ACC112 (cell line): ENCODE measurements around the gene MAPK14.
"Not testable (repeated sequence)": the region's sequence is repeated elsewhere in the genome, so short reads cannot be mapped to it uniquely, and the experiment has no call there.

Experiments
- H2AFZ ChIP-seq: fragments of 200-600 bp; sonication (generic); one replicate; pipeline ENCODE4 v1.6.0; 2017; ENCODE audit warnings: antibody characterized with exemption, low read length; ENCODE audit not compliant: unreplicated experiment
- H3K27ac ChIP-seq: fragments of 200-600 bp; sonication (generic); 2 replicates; pipeline ENCODE4 v1.5.1; 2014; ENCODE audit warnings: low read depth, mild to moderate bottlenecking, antibody characterized with exemption, low read length, moderate library complexity
- H3K27me3 ChIP-seq: fragments of 200-600 bp; sonication (generic); 2 replicates; pipeline ENCODE4 v1.6.1; 2014; ENCODE audit warnings: mild to moderate bottlenecking, antibody characterized with exemption, low read length, moderate library complexity, mixed read lengths; ENCODE audit not compliant: insufficient read depth
- H3K36me3 ChIP-seq: fragments of 200-600 bp; sonication (generic); 2 replicates; pipeline ENCODE4 v1.6.1; 2016; ENCODE audit warnings: mild to moderate bottlenecking, antibody characterized with exemption, low read length, moderate library complexity, mixed read lengths; ENCODE audit not compliant: insufficient read depth
- H3K4me1 ChIP-seq: fragments of 200-600 bp; sonication (generic); one replicate; pipeline ENCODE4 v1.6.1; 2016; ENCODE audit warnings: low read length, mixed read lengths; ENCODE audit not compliant: insufficient read depth, unreplicated experiment, control insufficient read depth
- H3K4me3 ChIP-seq: fragments of 200-600 bp; sonication (generic); 2 replicates; pipeline ENCODE4 v1.5.1; 2014; ENCODE audit warnings: mild to moderate bottlenecking, low read depth, low read length
- H3K79me2 ChIP-seq: fragments of 200-600 bp; sonication (generic); one replicate; pipeline ENCODE4 v1.6.0; 2016; ENCODE audit warnings: low read length; ENCODE audit not compliant: control insufficient read depth, unreplicated experiment, insufficient read depth

MAPK14 gene

GRCh38 chr6:36023996-36024795 is 3.4 kb upstream of the MAPK14 start, which contains the start of gene SLC26A8:
Gene SLC26A8 (minus strand): TSS chr6:36024641. CDS start chr6:36019707, 4,934 bp downstream.
- no peaks in the 10 kb centered on the region for H3K36me3 ChIP-seq
- peaks cover 16% of the 10 kb centered on the region for H3K79me2 ChIP-seq
- no peaks in the 10 kb centered on the region for H3K27me3 ChIP-seq
- H2AFZ ChIP-seq = no peak within 1 kb of the TSS
- H3K27ac ChIP-seq = peak within 1 kb of the TSS; percentile 22; the same call in 1 of the 2 replicates
- peaks cover 16% of the 10 kb centered on the region for H3K4me1 ChIP-seq
- H3K4me3 ChIP-seq = no peak within 1 kb of the TSS; the same call in 1 of the 2 replicates

GRCh38 chr6:36025260-36025931 is 2.2 kb upstream of the MAPK14 start:
- H2AFZ ChIP-seq = no peak overlapping the region
- no peaks in the 10 kb centered on the region for H3K36me3 ChIP-seq
- peaks cover 27% of the 10 kb centered on the region for H3K79me2 ChIP-seq
- no peaks in the 10 kb centered on the region for H3K27me3 ChIP-seq
- peaks cover 21% of the 10 kb centered on the region for H3K4me1 ChIP-seq
- peak overlapping the region; percentile 3; the same call in 1 of the 2 replicates for H3K4me3 ChIP-seq
- peak overlapping the region; percentile 22 for H3K27ac ChIP-seq

GRCh38 chr6:36025932-36026327 is 1.7 kb upstream of the MAPK14 start:
- no peaks in the 10 kb centered on the region for H3K27me3 ChIP-seq
- peaks cover 32% of the 10 kb centered on the region for H3K79me2 ChIP-seq
- H3K27ac ChIP-seq = peak overlapping the region; percentile 22
- H3K36me3 ChIP-seq = no peaks in the 10 kb centered on the region
- peak overlapping the region; percentile 3; the same call in 1 of the 2 replicates for H3K4me3 ChIP-seq
- H2AFZ ChIP-seq = peak overlapping the region; percentile 34
- peaks cover 22% of the 10 kb centered on the region for H3K4me1 ChIP-seq

GRCh38 chr6:36028088-36028876 is 674 bp downstream of the MAPK14 start:
- Histone ChIP-seq H3K27ac (peak overlapping the region; percentile 85), H3K4me3 (peak overlapping the region; percentile 95), H2AFZ (peak overlapping the region; percentile 88), H3K4me1 (peaks cover 28% of the 10 kb centered on the region), H3K79me2 (peaks cover 54% of the 10 kb centered on the region), H3K27me3 (no peaks in the 10 kb centered on the region), H3K36me3 (no peaks in the 10 kb centered on the region)

GRCh38 chr6:36028877-36029324 is 1.3 kb downstream of the MAPK14 start:
- H2AFZ ChIP-seq = peak overlapping the region; percentile 82
- peaks cover 60% of the 10 kb centered on the region for H3K79me2 ChIP-seq
- peak overlapping the region; percentile 85 for H3K27ac ChIP-seq
- H3K4me3 ChIP-seq = peak overlapping the region; percentile 95
- H3K27me3 ChIP-seq = no peaks in the 10 kb centered on the region
- H3K4me1 ChIP-seq = peaks cover 34% of the 10 kb centered on the region
- H3K36me3 ChIP-seq = no peaks in the 10 kb centered on the region

- Histone ChIP-seq H3K4me1 (peaks cover 40% of the 10 kb centered on the region), H3K4me3 (peak overlapping the region; percentile 95), H3K27ac (peak overlapping the region; percentile 85), H3K79me2 (peaks cover 66% of the 10 kb centered on the region), H3K27me3 (no peaks in the 10 kb centered on the region), H2AFZ (peak overlapping the region; percentile 82), H3K36me3 (no peaks in the 10 kb centered on the region)
Observed at GRCh38 chr6:36029464-36029863, 1.9 kb downstream of the MAPK14 start.

GRCh38 chr6:36032261-36032660 is 4.7 kb downstream of the MAPK14 start:
- Histone ChIP-seq H2AFZ (no peak overlapping the region), H3K27me3 (no peaks in the 10 kb centered on the region), H3K4me3 (no peak overlapping the region), H3K79me2 (peaks cover 91% of the 10 kb centered on the region), H3K36me3 (no peaks in the 10 kb centered on the region), H3K27ac (no peak overlapping the region), H3K4me1 (peaks cover 25% of the 10 kb centered on the region)

- not testable (repeated sequence) for H3K4me3 ChIP-seq, H3K36me3 ChIP-seq, H2AFZ ChIP-seq, H3K27me3 ChIP-seq, H3K27ac ChIP-seq
- H3K4me1 ChIP-seq = peaks cover 25% of the 10 kb centered on the region
- peaks cover 95% of the 10 kb centered on the region for H3K79me2 ChIP-seq
Observed at GRCh38 chr6:36033144-36033543, 5.5 kb downstream of the MAPK14 start.

- Histone ChIP-seq H3K4me1 (peaks cover 29% of the 10 kb centered on the region), H3K27me3 (no peaks in the 10 kb centered on the region), H3K36me3 (no peaks in the 10 kb centered on the region), H3K27ac (no peak overlapping the region), H3K79me2 (peaks cover 95% of the 10 kb centered on the region), H3K4me3 (no peak overlapping the region), H2AFZ (no peak overlapping the region)
Observed at GRCh38 chr6:36033935-36034334, 6.3 kb downstream of the MAPK14 start.

GRCh38 chr6:36034441-36034840 is 6.8 kb downstream of the MAPK14 start:
- no peak overlapping the region for H3K4me3 ChIP-seq
- H3K27ac ChIP-seq = no peak overlapping the region
- peaks cover 29% of the 10 kb centered on the region for H3K4me1 ChIP-seq
- H3K36me3 ChIP-seq = no peaks in the 10 kb centered on the region
- peaks cover 95% of the 10 kb centered on the region for H3K79me2 ChIP-seq
- H3K27me3 ChIP-seq = no peaks in the 10 kb centered on the region
- no peak overlapping the region for H2AFZ ChIP-seq
